ENCODE results near the gene LDB3.

Gene LDB3

DNA sequence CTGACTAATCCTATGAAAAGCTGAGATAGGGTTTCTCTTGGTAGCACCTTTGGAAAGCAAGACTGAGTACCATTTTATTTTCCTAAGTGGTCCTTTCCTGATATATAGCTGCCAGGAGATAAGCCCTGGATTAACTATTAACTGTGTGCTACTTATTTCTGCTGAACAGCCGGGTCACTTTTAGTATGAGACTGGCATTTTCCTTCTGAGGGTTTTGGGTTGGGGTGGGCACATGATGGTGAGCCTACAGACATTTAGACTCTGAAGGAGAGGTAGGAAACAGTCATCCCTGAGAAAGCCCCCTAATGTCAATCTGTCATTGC is 58.3 kb downstream of the LDB3 start:
- TF ChIP-seq, protein P1, sequence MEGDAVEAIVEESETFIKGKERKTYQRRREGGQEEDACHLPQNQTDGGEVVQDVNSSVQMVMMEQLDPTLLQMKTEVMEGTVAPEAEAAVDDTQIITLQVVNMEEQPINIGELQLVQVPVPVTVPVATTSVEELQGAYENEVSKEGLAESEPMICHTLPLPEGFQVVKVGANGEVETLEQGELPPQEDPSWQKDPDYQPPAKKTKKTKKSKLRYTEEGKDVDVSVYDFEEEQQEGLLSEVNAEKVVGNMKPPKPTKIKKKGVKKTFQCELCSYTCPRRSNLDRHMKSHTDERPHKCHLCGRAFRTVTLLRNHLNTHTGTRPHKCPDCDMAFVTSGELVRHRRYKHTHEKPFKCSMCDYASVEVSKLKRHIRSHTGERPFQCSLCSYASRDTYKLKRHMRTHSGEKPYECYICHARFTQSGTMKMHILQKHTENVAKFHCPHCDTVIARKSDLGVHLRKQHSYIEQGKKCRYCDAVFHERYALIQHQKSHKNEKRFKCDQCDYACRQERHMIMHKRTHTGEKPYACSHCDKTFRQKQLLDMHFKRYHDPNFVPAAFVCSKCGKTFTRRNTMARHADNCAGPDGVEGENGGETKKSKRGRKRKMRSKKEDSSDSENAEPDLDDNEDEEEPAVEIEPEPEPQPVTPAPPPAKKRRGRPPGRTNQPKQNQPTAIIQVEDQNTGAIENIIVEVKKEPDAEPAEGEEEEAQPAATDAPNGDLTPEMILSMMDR (IDR thresholded peaks at IDR 0.05; ENCODE audit: insufficient read depth, low read depth, low read length, missing control alignments): no peak
- DNase-seq (ENCODE audit: low read depth): no peak
- H3K4me3 ChIP-seq (ENCODE audit: low read length): no peak overlapping the region

DNA sequence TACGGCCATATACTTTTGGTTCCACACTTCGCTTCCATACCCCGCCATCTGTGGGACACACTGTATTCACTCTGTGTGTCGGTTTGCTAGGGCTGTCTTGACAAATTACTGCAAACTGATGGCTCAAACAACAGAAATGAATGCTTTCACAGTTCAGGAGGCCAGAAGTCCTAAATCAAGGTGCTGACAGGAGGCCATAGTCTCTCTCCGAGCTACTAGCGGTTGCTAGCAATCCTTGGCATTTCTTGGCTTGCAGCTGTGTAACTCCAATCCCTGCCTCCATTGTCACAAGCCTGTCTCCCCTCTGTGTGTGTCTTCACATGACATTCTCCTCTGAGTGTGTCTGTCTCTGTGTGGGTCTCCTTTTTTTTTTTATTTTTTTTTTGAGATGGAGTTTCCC is 59.2 kb downstream of the LDB3 start:
- no peak overlapping the region for H3K4me3 ChIP-seq (ENCODE audit: low read length)
- no peak for DNase-seq (ENCODE audit: low read depth)
- TF ChIP-seq, protein P1 (IDR thresholded peaks at IDR 0.05; ENCODE audit: insufficient read depth, low read depth, low read length, missing control alignments): no peak

DNA sequence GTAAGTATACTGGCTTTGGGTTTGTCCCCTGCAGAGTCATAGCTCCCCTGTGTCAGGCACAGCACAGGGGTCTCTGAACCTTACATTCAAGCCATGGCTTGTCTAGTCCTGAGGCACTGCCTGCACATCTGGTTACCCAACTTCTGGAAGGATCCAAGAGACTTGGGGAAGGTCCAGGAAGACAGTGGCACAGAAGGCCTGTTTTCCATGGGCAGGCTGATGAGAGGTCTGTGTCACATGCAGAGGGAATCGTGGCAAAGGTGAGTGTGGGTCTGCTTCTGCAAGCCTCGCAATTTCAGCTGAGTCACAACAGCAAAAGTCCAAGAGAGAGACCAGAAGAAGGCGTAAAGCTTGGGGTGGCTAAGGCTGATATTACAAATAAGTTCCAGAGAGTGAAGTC is 59.7 kb downstream of the LDB3 start:
- TF ChIP-seq, protein P1 (IDR thresholded peaks at IDR 0.05; ENCODE audit: insufficient read depth, low read depth, low read length, missing control alignments): no peak
- H3K4me3 ChIP-seq (ENCODE audit: low read length): no peak overlapping the region
- peak; percentile 67 for DNase-seq (ENCODE audit: low read depth)

DNA sequence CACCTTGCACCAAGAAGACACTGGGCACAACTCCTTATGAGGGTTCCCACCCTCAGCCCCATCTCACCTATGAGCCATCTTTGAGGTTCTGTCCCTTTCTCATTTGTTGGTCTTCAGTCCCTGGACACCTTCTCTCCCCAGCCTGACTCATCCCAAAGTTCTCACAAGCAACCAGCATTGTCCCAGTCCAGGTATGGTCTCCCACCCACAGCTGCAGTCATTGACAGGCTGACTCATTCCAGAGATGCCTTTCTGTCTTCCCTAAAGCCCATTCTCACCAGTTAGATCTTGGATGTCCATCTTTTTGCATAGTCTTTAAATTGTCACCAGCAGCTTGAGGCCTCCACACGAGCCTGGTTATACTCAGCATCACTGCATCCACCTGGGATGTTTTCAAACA is 61.4 kb downstream of the LDB3 start:
- peak; percentile 18 for DNase-seq (ENCODE audit: low read depth)
- H3K4me3 ChIP-seq (ENCODE audit: low read length): no peak overlapping the region
- TF ChIP-seq, protein P1 (IDR thresholded peaks at IDR 0.05; ENCODE audit: insufficient read depth, low read depth, low read length, missing control alignments): no peak

DNA sequence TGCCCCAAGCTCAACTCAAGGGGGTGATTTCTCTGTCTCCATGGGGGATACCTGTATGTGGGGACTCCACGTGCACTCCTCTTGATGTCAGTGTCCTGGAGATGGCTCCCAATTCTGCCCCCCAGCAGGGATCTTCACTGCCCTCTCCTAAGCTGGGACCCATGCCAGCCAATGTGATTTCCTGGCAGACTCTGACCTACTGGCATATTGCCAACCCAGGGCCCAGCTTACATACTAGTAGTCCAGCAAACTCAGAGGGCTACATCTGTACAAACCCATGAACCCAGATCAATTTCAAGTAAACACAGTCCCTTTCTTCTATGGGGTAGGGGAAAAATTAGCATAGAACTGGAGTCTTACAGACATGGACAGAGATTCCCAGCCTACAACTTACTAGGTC is 61.9 kb downstream of the LDB3 start:
- TF ChIP-seq, protein P1 (IDR thresholded peaks at IDR 0.05; ENCODE audit: insufficient read depth, low read depth, low read length, missing control alignments): no peak
- no peak for DNase-seq (ENCODE audit: low read depth)
- H3K4me3 ChIP-seq (ENCODE audit: low read length): no peak overlapping the region

DNA sequence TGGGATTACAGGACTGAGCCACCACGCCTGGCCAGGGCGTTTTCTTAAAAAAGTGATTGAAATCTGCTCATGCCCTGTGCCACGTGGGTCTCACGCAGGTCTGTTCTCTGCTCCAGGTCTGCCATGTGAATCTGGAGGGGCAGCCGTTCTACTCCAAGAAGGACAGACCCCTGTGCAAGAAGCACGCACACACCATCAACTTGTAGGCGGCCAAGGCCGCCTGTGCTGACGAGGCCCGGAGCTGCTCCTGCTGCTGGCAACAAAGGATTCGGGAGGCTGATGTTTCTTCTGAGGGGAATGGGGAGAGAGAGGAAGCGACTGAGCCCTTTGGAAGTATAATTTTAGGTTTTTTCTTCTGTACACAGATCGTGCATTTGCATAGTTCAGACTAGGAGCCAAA is 64.5 kb downstream of the LDB3 start:
- TF ChIP-seq, protein P1 (IDR thresholded peaks at IDR 0.05; ENCODE audit: insufficient read depth, low read depth, low read length, missing control alignments): no peak
- DNase-seq (ENCODE audit: low read depth): no peak
- no peak overlapping the region for H3K4me3 ChIP-seq (ENCODE audit: low read length)

DNA sequence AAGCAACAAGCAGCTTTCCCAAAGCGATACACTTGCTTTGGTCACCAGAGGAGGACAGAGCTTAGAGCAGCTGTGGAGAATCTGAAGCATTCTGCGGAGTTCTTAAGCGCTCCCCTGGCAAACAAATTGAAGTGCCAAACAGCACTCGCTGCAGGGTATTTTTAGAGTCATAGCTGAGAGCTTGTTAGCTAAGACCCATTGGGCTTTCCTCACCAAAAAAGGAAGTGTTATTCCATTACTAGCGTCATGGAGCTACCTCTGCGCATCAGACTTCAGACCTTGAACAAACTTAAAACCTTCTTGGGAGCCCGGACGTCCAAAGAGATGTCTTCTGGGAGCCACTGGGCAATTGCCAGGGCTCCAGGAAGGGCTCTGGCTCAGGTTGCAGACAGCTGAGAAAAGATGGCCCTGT is 65.0 kb downstream of the LDB3 start:
- H3K4me3 ChIP-seq (ENCODE audit: low read length): no peak overlapping the region
- DNase-seq (ENCODE audit: low read depth): no peak
- TF ChIP-seq, protein P1 (IDR thresholded peaks at IDR 0.05; ENCODE audit: insufficient read depth, low read depth, low read length, missing control alignments): no peak
